PFSK-1 (cell line): ENCODE measurements around the gene SMTN.

ENCODE experiments used
- POLR2AphosphoS5 ChIP-seq: IDR thresholded peaks from 2 replicates; pipeline ENCODE4 v1.6.1; 2012; ENCODE audit warnings: low read depth, mild to moderate bottlenecking, control low read depth, low read length, moderate library complexity
- SIN3A ChIP-seq: IDR thresholded peaks from 2 replicates; pipeline ENCODE4 v1.6.1; 2012; ENCODE audit warnings: mild to moderate bottlenecking, low read length, moderate library complexity, borderline replicate concordance; ENCODE audit not compliant: insufficient read depth

DNA sequence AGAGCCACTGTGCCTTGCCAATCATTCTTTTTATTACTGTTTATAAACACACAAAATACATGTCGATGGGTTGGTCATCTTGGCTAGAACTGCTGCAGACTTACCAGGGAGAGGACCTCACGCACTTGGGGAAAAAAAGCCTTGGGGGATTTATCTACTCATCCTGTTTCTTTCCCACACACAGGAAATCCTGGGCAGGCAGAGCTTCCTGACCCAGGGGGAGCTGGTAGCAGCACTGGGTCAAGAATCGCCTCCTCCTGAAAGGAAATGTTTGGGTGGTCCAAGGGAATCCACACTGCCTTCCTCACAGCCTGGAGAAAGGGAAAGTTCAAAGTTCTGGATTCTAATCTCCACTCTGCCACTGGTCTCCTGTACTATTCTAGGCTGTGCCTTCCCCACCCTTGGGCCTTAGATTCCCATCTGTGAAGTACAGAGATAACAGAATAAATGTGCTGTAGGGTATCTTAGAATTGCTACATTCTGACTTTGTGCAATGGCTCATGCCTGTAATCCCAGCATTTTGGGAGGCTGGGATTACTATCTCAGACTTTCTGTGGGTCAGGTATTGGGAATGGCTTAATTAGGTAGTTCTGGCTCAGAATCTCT, 31.2 kb upstream of the SMTN start:
- TF ChIP-seq POLR2AphosphoS5 (no peak), SIN3A (no peak)
